ENCODE data around the gene ZNF579. TPM values are rescaled to one million over a fixed set of nuclear protein-coding genes. Genes with fewer than 3 reads are reported as not detected.

The ZNF579 gene, protein sequence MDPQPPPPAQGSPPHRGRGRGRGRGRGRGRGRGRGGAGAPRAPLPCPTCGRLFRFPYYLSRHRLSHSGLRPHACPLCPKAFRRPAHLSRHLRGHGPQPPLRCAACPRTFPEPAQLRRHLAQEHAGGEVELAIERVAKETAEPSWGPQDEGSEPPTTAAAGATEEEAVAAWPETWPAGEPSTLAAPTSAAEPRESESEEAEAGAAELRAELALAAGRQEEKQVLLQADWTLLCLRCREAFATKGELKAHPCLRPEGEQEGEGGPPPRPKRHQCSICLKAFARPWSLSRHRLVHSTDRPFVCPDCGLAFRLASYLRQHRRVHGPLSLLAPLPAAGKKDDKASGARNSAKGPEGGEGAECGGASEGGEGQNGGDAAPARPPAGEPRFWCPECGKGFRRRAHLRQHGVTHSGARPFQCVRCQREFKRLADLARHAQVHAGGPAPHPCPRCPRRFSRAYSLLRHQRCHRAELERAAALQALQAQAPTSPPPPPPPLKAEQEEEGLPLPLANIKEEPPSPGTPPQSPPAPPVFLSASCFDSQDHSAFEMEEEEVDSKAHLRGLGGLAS
- 14.3 TPM for total RNA-seq

- peak; percentile 91 for ATAC-seq
- peak; percentile 92 for DNase-seq (ENCODE audit: low spot score)
- intact Hi-C loops (cut with DNase I): loop anchor here (10.0 kb wide), 1 partner anchor 66 kb away; no protein-coding TSS in a partner anchor
These were observed at the start of gene ZNF579 for GRCh38 chr19:55580628-55581144. TSS of gene ZNF579 (minus strand) at chr19:55580848. CDS start at chr19:55579639, 1,209 bp downstream.

DNA sequence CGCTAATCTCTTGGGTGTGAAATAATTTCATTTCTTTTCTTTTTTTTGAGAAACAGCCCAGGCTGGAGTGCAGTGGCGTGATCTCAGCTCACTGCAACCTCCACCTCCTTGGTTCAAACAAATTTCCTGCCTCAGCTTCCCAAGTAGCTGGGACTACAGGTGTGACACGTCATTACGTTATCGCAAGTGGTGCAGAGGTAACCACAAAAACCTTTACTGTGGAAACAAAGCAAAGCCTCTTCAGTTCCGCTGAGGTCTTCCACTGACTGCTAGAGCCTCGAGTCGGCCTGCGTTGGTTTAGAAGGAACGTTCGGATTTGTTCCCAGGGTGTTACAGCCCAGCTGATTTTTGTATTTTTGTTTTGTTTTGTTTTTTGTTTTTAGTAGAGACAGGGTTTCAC lies 45.7 kb upstream of the ZNF579 start:
- intact Hi-C loops (cut with DNase I): no loop called here
- ATAC-seq: no peak

GRCh38 chr19:55625004-55625326 lies 44.3 kb upstream of the ZNF579 start:
- intact Hi-C loops (cut with DNase I): no loop called here
- no peak for DNase-seq (ENCODE audit: low spot score)
- ATAC-seq: no peak

More for the DNA sequence above, 45.7 kb upstream of the ZNF579 start:
- no peak for DNase-seq (ENCODE audit: low spot score)

DNA sequence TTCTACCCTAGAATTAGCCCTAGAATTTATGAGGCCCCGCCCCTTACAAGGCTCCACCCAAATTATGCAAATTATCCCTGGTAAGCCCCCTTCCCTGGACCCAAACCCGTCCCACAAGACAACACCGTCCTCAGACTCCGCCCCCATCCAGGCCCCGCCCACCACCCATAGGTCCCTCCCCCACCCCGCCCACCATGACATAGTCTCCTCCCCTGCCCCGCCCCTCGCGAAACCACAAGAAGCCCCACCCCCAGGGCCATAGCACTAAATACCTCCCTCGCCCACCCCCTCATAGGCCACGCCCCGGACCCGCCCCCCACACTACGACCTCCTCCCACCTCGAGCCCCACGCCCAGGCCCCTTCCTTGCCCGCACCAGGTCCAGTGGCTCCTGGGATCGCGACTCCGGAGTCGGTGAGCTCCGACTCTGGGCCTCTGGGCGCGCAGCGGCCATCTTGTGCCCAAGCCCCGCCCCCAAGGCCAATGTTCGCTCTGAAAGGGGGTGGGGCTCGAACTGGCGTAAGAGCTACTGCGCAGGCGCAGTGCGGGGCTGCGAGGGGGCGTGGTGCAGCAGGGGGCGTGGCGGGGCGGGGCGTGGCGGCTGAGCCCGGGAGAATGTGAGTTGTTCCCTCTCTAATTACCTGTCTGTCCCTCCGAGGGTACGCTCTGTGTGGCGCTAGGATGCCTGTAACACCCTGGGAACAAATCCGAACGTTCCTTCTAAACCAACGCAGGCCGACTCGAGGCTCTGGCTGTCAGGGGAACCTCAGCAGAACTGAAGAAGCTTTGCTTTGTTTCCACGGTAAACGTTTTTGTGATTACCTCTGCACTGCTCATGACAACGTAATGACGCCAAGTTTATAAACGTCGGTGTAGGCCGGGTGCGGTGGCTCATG lies 43.7 kb upstream of the ZNF579 start, which contains the start of gene ZNF784:
TSS of gene ZNF784 (minus strand) at position 458 of the 895 bp plus-strand sequence. CDS start at position 453, 5 bp downstream.
- intact Hi-C loops (cut with DNase I): no loop called here
- ATAC-seq (peak; percentile 97), DNase-seq (ENCODE audit: low spot score) (peak; percentile 96)

GRCh38 chr19:55623561-55623960 lies 42.9 kb upstream of the ZNF579 start:
- intact Hi-C loops (cut with DNase I): no loop called here
- DNase-seq (ENCODE audit: low spot score) (no peak), ATAC-seq (no peak)

GRCh38 chr19:55623130-55623529 lies 42.5 kb upstream of the ZNF579 start:
- ATAC-seq (no peak), DNase-seq (ENCODE audit: low spot score) (peak; percentile 56)
- intact Hi-C loops (cut with DNase I): no loop called here

DNA sequence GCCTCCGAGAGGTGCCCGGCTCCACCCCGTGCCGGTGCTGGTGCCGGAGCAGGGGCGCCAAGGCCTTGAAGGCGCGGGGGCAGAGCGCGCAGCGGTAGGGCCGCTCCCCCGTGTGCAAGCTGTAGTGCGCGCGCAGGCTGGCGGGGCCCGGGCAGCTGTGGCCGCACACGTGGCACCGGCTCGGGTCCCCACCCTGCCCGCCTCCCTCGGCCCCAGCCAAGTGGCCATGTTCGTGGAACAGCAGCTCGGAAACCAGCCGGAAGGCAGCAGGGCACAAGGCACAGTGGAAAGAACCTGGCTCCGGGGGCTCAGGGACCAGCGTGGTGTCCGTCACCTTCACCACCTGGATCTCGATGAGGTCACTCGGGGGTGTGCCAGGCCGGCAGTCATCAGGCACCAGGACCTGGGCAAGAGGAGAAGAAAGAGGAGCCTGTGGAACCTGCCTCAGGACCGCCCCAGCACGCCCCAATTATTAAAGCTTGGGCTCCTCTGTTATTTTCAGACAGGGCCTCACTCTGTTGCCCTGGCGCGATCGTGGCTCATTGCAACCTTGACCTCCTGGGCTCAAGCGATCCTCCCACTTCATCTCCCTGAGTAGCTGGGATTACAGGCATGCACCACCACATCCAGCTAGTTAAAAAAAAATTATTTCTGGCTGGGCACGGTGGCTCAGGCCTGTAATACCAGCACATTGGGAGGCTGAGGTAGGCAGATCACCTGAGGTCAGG lies 41.8 kb upstream of the ZNF579 start:
- intact Hi-C loops (cut with DNase I): no loop called here

GRCh38 chr19:55621673-55622231 lies 41.1 kb upstream of the ZNF579 start:
- ATAC-seq: no peak
- intact Hi-C loops (cut with DNase I): no loop called here
- DNase-seq (ENCODE audit: low spot score): peak; percentile 68

More for the DNA sequence above, 41.8 kb upstream of the ZNF579 start:
- no peak for ATAC-seq
- peak; percentile 59 for DNase-seq (ENCODE audit: low spot score)

- ATAC-seq: no peak
These were observed 40.6 kb upstream of the ZNF579 start for GRCh38 chr19:55621205-55621672.

GRCh38 chr19:55620410-55621204 lies 40.0 kb upstream of the ZNF579 start:
- no peak for ATAC-seq
- DNase-seq (ENCODE audit: low spot score): no peak
- intact Hi-C loops (cut with DNase I): no loop called here

More at GRCh38 chr19:55621205-55621672, 40.6 kb upstream of the ZNF579 start:
- intact Hi-C loops (cut with DNase I): no loop called here
- no peak for DNase-seq (ENCODE audit: low spot score)

DNA sequence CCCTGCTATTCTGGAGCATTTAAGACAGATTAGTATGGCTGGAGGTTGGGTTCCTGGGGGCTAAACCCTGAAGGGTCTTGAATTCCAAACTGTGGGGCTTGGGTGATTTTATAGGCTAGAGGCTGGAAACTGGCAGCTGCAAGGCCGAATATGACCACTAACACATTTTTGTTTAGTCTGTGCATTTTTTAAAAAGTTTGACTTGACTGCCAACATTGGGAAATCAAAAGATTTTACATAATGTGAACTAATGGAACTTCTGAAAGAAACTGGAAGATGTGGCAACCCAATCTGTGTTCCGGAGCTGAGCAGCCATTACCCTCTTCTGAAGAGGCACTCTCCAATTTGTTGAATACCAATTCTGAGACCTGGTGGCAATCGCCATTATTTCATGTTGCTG lies 38.6 kb upstream of the ZNF579 start:
- no peak for ATAC-seq
- intact Hi-C loops (cut with DNase I): no loop called here
- DNase-seq (ENCODE audit: low spot score): no peak

GRCh38 chr19:55618426-55618825 lies 37.8 kb upstream of the ZNF579 start:
- intact Hi-C loops (cut with DNase I): no loop called here
- DNase-seq (ENCODE audit: low spot score) (no peak), ATAC-seq (no peak)

DNA sequence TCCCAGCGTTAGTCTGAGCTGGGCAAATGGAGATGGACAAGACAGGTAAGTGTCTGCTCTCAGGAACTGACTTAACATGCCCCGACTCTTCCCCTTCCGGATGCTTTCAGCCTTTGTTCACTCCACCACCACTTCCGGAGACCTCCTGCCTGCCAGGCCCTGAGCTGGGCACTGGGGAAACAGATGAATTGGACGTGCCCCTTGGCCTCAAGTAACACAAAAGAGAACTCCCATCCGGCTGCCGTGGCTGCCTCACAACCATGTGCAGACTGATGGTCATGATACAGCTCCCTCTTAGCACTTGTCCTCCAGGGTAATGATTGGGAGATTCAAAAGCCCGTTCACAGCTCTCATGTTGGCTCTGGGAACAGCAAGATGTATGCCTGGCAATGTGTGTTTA lies 36.8 kb upstream of the ZNF579 start:
- ATAC-seq: no peak
- no peak for DNase-seq (ENCODE audit: low spot score)
- intact Hi-C loops (cut with DNase I): no loop called here

GRCh38 chr19:55616395-55616875 lies 35.8 kb upstream of the ZNF579 start:
- intact Hi-C loops (cut with DNase I): no loop called here
- DNase-seq (ENCODE audit: low spot score) (no peak), ATAC-seq (no peak)

DNA sequence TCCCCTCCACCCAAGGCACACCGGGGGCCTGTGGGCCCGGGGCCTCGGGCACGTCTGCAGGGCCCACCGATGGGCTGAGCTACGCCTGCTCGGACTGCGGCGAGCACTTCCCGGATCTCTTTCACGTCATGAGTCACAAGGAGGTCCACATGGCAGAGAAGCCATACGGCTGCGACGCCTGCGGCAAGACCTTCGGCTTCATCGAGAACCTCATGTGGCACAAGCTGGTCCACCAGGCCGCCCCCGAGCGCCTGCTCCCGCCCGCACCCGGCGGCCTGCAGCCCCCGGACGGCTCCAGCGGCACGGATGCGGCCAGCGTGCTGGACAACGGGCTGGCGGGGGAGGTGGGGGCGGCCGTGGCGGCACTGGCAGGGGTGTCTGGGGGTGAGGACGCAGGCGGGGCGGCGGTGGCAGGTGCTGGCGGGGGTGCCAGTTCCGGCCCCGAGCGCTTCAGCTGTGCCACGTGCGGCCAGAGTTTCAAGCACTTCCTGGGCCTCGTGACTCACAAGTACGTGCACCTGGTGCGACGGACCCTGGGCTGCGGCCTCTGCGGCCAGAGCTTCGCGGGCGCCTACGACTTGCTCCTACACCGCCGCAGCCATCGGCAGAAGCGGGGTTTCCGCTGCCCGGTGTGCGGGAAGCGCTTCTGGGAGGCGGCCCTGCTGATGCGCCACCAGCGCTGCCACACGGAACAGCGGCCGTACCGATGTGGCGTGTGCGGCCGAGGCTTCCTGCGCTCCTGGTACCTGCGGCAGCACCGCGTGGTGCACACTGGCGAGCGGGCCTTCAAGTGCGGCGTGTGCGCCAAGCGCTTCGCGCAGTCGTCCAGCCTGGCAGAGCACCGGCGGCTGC lies 35.1 kb upstream of the ZNF579 start:
- intact Hi-C loops (cut with DNase I): no loop called here
- DNase-seq (ENCODE audit: low spot score) (no peak), ATAC-seq (no peak)

DNA sequence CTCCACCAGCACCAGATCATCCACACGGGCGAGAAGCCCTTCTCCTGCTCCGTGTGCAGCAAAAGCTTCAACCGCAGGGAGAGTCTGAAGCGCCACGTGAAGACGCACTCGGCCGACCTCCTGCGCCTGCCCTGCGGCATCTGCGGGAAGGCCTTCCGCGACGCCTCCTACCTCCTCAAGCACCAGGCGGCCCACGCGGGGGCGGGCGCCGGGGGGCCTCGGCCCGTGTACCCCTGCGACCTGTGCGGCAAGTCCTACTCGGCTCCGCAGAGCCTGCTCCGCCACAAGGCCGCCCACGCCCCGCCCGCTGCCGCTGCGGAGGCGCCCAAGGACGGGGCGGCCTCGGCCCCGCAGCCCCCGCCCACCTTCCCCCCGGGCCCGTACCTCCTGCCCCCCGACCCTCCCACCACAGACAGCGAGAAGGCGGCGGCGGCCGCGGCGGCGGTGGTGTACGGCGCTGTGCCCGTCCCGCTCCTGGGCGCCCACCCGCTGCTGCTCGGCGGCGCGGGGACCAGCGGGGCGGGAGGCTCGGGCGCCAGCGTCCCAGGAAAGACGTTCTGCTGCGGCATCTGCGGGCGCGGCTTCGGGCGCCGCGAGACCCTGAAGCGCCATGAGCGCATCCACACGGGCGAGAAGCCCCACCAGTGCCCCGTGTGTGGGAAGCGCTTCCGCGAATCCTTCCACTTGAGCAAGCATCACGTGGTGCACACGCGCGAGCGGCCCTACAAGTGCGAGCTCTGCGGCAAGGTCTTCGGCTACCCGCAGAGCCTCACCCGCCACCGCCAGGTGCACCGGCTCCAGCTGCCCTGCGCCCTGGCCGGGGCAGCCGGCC lies 34.3 kb upstream of the ZNF579 start:
- ATAC-seq (no peak), DNase-seq (ENCODE audit: low spot score) (no peak)
- intact Hi-C loops (cut with DNase I): no loop called here

All from sciatic nerve (tissue), 2 donors.